Smooth muscle cell (in vitro differentiated cells): ENCODE results near the gene CTTNBP2NL. TPM values are rescaled to one million over a fixed set of nuclear protein-coding genes. Genes with fewer than 3 reads are reported as not detected.

ENCODE experiments used
- DNase-seq: peaks from one replicate; lab custom pipeline; 2025; ENCODE audit not compliant: unreplicated experiment; lab: John Stamatoyannopoulos, UW
- H2AFZ ChIP-seq: fragments of 200-600 bp; sonication (generic); 2 replicates; pipeline ENCODE4 v1.6.0; 2016; ENCODE audit warnings: antibody characterized with exemption, low read depth, mild to moderate bottlenecking
- H3F3A ChIP-seq: fragments of 200-600 bp; sonication (generic); 2 replicates; pipeline ENCODE4 v1.6.0; 2017; ENCODE audit warnings: antibody characterized with exemption, low read depth
- H3K27ac ChIP-seq: fragments of 200-600 bp; sonication (generic); 2 replicates; pipeline ENCODE4 v1.5.1; 2016; ENCODE audit warnings: low read depth, mild to moderate bottlenecking
- H3K27me3 ChIP-seq: fragments of 200-600 bp; sonication (generic); 2 replicates; pipeline ENCODE4 v1.6.1; 2016; ENCODE audit warnings: low read depth, mild to moderate bottlenecking
- H3K36me3 ChIP-seq: fragments of 200-600 bp; sonication (generic); 2 replicates; pipeline ENCODE4 v1.5.1; 2016; ENCODE audit warnings: low read depth
- H3K4me1 ChIP-seq: fragments of 200-600 bp; sonication (generic); 2 replicates; pipeline ENCODE4 v1.5.1; 2016; ENCODE audit warnings: low read depth
- H3K4me2 ChIP-seq: fragments of 200-600 bp; sonication (generic); 2 replicates; pipeline ENCODE4 v1.6.0; 2016; ENCODE audit warnings: mild to moderate bottlenecking
- H3K4me3 ChIP-seq: fragments of 200-600 bp; sonication (generic); 2 replicates; pipeline ENCODE4 v1.5.1; 2016; ENCODE audit warnings: mild to moderate bottlenecking
- H3K79me2 ChIP-seq: fragments of 200-600 bp; sonication (generic); 2 replicates; pipeline ENCODE4 v1.6.0; 2016; ENCODE audit warnings: low read depth, mild to moderate bottlenecking
- H3K9ac ChIP-seq: fragments of 200-600 bp; sonication (generic); 2 replicates; pipeline ENCODE4 v1.6.0; 2016; ENCODE audit warnings: low read depth
- H3K9me3 ChIP-seq: fragments of 200-600 bp; sonication (generic); replicated peaks from 2 replicates; pipeline ENCODE4 v1.5.1; 2016; ENCODE audit warnings: low read depth
- H4K20me1 ChIP-seq: fragments of 200-600 bp; sonication (generic); 2 replicates; pipeline ENCODE4 v1.6.0; 2016; ENCODE audit warnings: low read depth
- WGBS: methylation state at CpG from one replicate; pipeline ENCODE4 v1.1.7; 2016; ENCODE audit warnings: low lambda C conversion rate; 5-methylcytosine and 5-hydroxymethylcytosine counted together
- polyA plus RNA-seq: library from polyadenylated mRNA; unstranded; fragments of >200 nt; fragmentation: Nextera tagmentation; extraction: Ambion mirVana; gene quantifications from 2 replicates; pipeline ENCODE4 v1.2.1, GENCODE V29; 2016
- total RNA-seq: library from RNA; depleted of rRNA; stranded (reverse); fragments of >200 nt; gene quantifications from 2 replicates; pipeline ENCODE4 v1.2.3, GENCODE V29; 2014
- TF ChIP-seq, protein P1 (sequence below): fragments of 200-600 bp; sonication (generic); IDR thresholded peaks from 2 replicates; pipeline ENCODE4 v1.5.1; 2017; ENCODE audit warnings: borderline replicate concordance, mild to moderate bottlenecking, antibody characterized with exemption; ENCODE audit not compliant: insufficient read depth, poor library complexity, severe bottlenecking

The CTTNBP2NL gene
- total and polyA plus RNA-seq, 2 experiments from 2014 or later: 10.4 to 19.7 TPM

DNA sequence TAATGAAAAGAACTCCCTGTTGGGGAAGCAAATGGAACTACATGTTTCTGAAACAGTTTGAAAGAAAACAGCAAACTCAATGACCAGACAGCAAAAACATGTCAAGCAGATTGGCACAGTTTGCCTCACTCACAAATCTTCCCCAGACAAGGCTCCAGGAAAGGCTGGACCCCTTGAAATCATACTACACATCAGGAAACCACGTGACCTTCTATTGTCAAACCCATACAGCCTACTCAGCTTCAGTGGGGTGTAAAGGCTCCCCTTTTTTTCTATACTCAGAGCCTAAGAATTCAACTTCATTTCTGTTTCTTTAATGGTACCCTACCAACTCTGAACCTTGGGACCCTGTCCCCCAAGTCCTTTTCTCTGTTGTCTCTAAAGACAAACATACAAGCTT, 15.7 kb upstream of the CTTNBP2NL start:
- TF ChIP-seq, protein P1, sequence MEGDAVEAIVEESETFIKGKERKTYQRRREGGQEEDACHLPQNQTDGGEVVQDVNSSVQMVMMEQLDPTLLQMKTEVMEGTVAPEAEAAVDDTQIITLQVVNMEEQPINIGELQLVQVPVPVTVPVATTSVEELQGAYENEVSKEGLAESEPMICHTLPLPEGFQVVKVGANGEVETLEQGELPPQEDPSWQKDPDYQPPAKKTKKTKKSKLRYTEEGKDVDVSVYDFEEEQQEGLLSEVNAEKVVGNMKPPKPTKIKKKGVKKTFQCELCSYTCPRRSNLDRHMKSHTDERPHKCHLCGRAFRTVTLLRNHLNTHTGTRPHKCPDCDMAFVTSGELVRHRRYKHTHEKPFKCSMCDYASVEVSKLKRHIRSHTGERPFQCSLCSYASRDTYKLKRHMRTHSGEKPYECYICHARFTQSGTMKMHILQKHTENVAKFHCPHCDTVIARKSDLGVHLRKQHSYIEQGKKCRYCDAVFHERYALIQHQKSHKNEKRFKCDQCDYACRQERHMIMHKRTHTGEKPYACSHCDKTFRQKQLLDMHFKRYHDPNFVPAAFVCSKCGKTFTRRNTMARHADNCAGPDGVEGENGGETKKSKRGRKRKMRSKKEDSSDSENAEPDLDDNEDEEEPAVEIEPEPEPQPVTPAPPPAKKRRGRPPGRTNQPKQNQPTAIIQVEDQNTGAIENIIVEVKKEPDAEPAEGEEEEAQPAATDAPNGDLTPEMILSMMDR: no peak
- no peaks in the 10 kb centered on the region for H3K4me1 ChIP-seq
- no peaks in the 10 kb centered on the region for H3K36me3 ChIP-seq
- no peak overlapping the region for H3K27ac ChIP-seq
- no peaks in the 10 kb centered on the region for H3F3A ChIP-seq
- H3K79me2 ChIP-seq: no peaks in the 10 kb centered on the region
- DNase-seq: no peak
- H4K20me1 ChIP-seq: no peaks in the 10 kb centered on the region
- no peak overlapping the region for H2AFZ ChIP-seq
- no peak overlapping the region for H3K4me3 ChIP-seq
- no peaks in the 10 kb centered on the region for H3K9me3 ChIP-seq
- H3K27me3 ChIP-seq: peaks cover 8% of the 10 kb centered on the region
- WGBS: 62% methylated on average over 1 of the region's 1 CpG
- H3K4me2 ChIP-seq: no peak overlapping the region
- H3K9ac ChIP-seq: no peak overlapping the region

DNA sequence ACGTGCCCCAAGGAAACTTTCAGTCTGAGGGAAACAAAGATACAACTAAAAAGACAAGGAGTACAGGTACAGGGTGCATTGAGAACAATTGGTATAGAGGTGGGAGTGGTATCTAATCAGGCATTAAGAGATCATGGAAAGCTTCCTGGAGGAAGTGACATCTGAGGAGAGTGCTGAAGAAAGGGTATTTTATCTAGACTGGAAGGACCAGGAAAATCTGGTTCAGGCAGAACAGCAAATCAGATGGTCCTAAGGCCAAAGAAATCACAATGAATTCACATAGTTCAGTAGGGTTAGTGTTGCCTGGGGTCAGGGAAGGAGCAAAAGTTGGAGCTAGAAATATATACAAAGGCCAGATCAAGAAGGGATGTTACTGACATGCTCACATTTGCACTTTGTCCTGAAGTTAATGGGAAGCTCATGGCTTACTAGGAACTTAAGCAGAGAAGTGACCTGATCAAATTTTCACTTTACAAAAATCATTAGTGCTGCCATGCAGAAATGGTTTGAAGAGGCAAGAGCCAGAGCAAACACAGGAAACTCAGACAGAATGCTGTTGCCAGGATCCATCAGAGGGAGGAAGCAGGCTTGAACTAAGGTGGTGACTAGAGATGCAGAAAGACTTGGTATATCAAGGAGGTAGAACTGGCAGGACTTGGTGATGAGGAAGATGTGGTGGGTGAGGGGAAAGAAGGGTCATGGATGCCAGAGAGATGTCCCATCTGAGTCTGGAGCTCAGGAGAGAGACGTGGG, 14.5 kb upstream of the CTTNBP2NL start:
- Histone ChIP-seq H3K79me2 (no peaks in the 10 kb centered on the region), H3K9ac (no peak overlapping the region), H2AFZ (no peak overlapping the region), H3K4me3 (no peak overlapping the region), H3F3A (no peaks in the 10 kb centered on the region), H4K20me1 (no peaks in the 10 kb centered on the region), H3K36me3 (no peaks in the 10 kb centered on the region), H3K4me2 (no peak overlapping the region), H3K4me1 (no peaks in the 10 kb centered on the region), H3K27ac (no peak overlapping the region), H3K9me3 (no peaks in the 10 kb centered on the region), H3K27me3 (peaks cover 8% of the 10 kb centered on the region)
- DNase-seq: no peak
- TF ChIP-seq, protein P1: no peak
- WGBS: 86% methylated on average over 2 of the region's 2 CpGs

DNA sequence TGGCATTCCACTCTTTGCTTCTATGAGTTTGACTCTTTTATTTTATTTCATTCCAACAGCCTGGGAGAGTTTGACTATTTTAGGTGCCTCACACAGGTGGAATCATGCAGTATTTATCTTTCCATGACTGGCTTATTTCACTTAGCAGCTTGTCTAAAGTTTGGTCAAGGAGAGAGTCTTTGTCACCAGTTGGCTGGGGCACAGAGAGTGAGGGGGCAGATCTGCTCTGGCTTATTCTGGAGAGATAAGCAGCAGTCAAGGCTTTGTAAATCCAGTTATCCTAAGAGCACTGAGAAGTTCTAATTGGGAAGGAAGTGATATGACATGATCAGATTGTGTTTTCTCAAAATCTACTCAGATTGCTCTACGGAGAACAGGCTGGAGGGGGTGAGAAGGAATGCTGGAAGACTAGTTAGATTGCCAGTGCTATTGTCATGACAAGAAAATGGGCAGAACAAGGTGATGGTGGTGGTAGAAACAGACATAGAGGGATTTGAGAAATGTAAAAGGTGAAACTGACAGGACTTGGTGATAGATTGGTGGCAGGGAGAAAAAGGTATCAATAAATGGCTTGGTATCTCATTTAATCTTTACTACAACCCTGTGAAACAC, 12.1 kb upstream of the CTTNBP2NL start:
- Histone ChIP-seq H3F3A (no peaks in the 10 kb centered on the region), H3K27ac (no peak overlapping the region), H3K4me1 (no peaks in the 10 kb centered on the region), H3K27me3 (peaks cover 8% of the 10 kb centered on the region), H4K20me1 (no peaks in the 10 kb centered on the region), H3K36me3 (no peaks in the 10 kb centered on the region), H3K4me3 (no peak overlapping the region), H3K79me2 (no peaks in the 10 kb centered on the region), H3K9ac (no peak overlapping the region), H3K4me2 (no peak overlapping the region), H3K9me3 (no peaks in the 10 kb centered on the region), H2AFZ (no peak overlapping the region)
- no peak for DNase-seq
- TF ChIP-seq, protein P1: no peak
- WGBS: 0% methylated on average over 1 of the region's 1 CpG
